Smooth muscle cell (in vitro differentiated cells): ENCODE data around the gene TPRX1. TPM values are rescaled to one million over a fixed set of nuclear protein-coding genes. Genes with fewer than 3 reads are reported as not detected.

Experiments
- DNase-seq: peaks from one replicate; lab custom pipeline; 2025; ENCODE audit not compliant: unreplicated experiment; lab: John Stamatoyannopoulos, UW
- H2AFZ ChIP-seq: fragments of 200-600 bp; sonication (generic); 2 replicates; pipeline ENCODE4 v1.6.0; 2016; ENCODE audit warnings: antibody characterized with exemption, low read depth, mild to moderate bottlenecking
- H3F3A ChIP-seq: fragments of 200-600 bp; sonication (generic); 2 replicates; pipeline ENCODE4 v1.6.0; 2017; ENCODE audit warnings: antibody characterized with exemption, low read depth
- H3K27ac ChIP-seq: fragments of 200-600 bp; sonication (generic); 2 replicates; pipeline ENCODE4 v1.5.1; 2016; ENCODE audit warnings: low read depth, mild to moderate bottlenecking
- H3K27me3 ChIP-seq: fragments of 200-600 bp; sonication (generic); 2 replicates; pipeline ENCODE4 v1.6.1; 2016; ENCODE audit warnings: low read depth, mild to moderate bottlenecking
- H3K36me3 ChIP-seq: fragments of 200-600 bp; sonication (generic); 2 replicates; pipeline ENCODE4 v1.5.1; 2016; ENCODE audit warnings: low read depth
- H3K4me1 ChIP-seq: fragments of 200-600 bp; sonication (generic); 2 replicates; pipeline ENCODE4 v1.5.1; 2016; ENCODE audit warnings: low read depth
- H3K4me2 ChIP-seq: fragments of 200-600 bp; sonication (generic); 2 replicates; pipeline ENCODE4 v1.6.0; 2016; ENCODE audit warnings: mild to moderate bottlenecking
- H3K4me3 ChIP-seq: fragments of 200-600 bp; sonication (generic); 2 replicates; pipeline ENCODE4 v1.5.1; 2016; ENCODE audit warnings: mild to moderate bottlenecking
- H3K79me2 ChIP-seq: fragments of 200-600 bp; sonication (generic); 2 replicates; pipeline ENCODE4 v1.6.0; 2016; ENCODE audit warnings: low read depth, mild to moderate bottlenecking
- H3K9ac ChIP-seq: fragments of 200-600 bp; sonication (generic); 2 replicates; pipeline ENCODE4 v1.6.0; 2016; ENCODE audit warnings: low read depth
- H3K9me3 ChIP-seq: fragments of 200-600 bp; sonication (generic); replicated peaks from 2 replicates; pipeline ENCODE4 v1.5.1; 2016; ENCODE audit warnings: low read depth
- H4K20me1 ChIP-seq: fragments of 200-600 bp; sonication (generic); 2 replicates; pipeline ENCODE4 v1.6.0; 2016; ENCODE audit warnings: low read depth
- WGBS: methylation state at CpG from one replicate; pipeline ENCODE4 v1.1.7; 2016; ENCODE audit warnings: low lambda C conversion rate; 5-methylcytosine and 5-hydroxymethylcytosine counted together
- polyA plus RNA-seq: library from polyadenylated mRNA; unstranded; fragments of >200 nt; fragmentation: Nextera tagmentation; extraction: Ambion mirVana; gene quantifications from 2 replicates; pipeline ENCODE4 v1.2.1, GENCODE V29; 2016
- total RNA-seq: library from RNA; depleted of rRNA; stranded (reverse); fragments of >200 nt; gene quantifications from 2 replicates; pipeline ENCODE4 v1.2.3, GENCODE V29; 2014
- TF ChIP-seq, protein P1 (sequence below): fragments of 200-600 bp; sonication (generic); IDR thresholded peaks from 2 replicates; pipeline ENCODE4 v1.5.1; 2017; ENCODE audit warnings: borderline replicate concordance, mild to moderate bottlenecking, antibody characterized with exemption; ENCODE audit not compliant: insufficient read depth, poor library complexity, severe bottlenecking

The TPRX1 gene
- total and polyA plus RNA-seq, 2 experiments from 2014 or later, result not detected

DNA sequence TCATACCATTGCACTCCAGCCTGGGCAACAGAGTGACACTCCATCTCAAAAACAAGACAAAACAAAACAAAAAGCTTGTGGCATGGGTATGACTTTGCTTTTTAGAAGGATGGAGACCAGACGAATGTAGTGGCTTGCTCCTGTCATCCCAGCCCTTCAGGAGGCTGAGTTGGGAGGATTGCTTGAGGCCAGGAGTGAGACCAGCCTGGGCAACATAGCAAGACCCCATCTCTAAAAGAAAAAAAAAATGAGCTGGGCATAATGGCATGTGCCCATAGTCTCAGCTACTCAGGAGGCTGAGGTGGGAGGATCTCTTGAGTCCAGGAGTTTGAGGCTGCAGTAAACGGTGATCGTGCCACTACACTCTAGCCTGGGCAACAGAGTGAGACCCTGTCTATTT is 42.2 kb downstream of the TPRX1 start:
- H3K9me3 ChIP-seq, result no peaks in the 10 kb centered on the region
- H3K4me3 ChIP-seq, result no peak overlapping the region
- TF ChIP-seq, protein P1, sequence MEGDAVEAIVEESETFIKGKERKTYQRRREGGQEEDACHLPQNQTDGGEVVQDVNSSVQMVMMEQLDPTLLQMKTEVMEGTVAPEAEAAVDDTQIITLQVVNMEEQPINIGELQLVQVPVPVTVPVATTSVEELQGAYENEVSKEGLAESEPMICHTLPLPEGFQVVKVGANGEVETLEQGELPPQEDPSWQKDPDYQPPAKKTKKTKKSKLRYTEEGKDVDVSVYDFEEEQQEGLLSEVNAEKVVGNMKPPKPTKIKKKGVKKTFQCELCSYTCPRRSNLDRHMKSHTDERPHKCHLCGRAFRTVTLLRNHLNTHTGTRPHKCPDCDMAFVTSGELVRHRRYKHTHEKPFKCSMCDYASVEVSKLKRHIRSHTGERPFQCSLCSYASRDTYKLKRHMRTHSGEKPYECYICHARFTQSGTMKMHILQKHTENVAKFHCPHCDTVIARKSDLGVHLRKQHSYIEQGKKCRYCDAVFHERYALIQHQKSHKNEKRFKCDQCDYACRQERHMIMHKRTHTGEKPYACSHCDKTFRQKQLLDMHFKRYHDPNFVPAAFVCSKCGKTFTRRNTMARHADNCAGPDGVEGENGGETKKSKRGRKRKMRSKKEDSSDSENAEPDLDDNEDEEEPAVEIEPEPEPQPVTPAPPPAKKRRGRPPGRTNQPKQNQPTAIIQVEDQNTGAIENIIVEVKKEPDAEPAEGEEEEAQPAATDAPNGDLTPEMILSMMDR, result no peak
- H3K4me1 ChIP-seq, result no peaks in the 10 kb centered on the region
- H3K79me2 ChIP-seq, result no peaks in the 10 kb centered on the region
- WGBS, result 82% methylated on average over 3 of the region's 3 CpGs
- no peak overlapping the region for H2AFZ ChIP-seq
- H3K27me3 ChIP-seq, result no peaks in the 10 kb centered on the region
- H4K20me1 ChIP-seq, result peaks cover 5% of the 10 kb centered on the region
- no peak overlapping the region for H3K4me2 ChIP-seq
- peaks cover 5% of the 10 kb centered on the region for H3F3A ChIP-seq
- H3K9ac ChIP-seq, result no peak overlapping the region
- H3K36me3 ChIP-seq, result peaks cover 3% of the 10 kb centered on the region
- DNase-seq, result no peak
- H3K27ac ChIP-seq, result no peak overlapping the region

DNA sequence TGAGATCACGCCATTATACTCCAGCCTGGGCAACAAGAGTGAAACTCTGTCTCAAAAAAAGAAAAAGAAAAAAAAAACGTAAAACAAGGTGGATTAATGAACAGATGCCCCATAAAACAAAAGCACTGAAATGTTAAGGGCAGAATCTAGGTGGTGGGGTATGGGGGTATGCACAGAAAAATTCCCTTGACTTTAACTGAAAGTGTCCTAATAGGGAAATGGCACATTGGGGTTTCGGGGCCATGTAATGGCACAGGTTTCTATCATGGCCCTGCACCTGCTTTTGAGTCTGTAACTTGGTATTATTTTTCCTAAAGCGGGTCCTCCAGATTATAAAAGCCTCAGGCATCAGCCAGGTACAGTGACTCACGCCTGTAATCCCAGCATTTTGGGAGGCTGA is 42.8 kb downstream of the TPRX1 start:
- TF ChIP-seq, protein P1, result no peak
- Histone ChIP-seq H3K4me2 (no peak overlapping the region), H2AFZ (no peak overlapping the region), H4K20me1 (peaks cover 5% of the 10 kb centered on the region), H3K27me3 (no peaks in the 10 kb centered on the region), H3K36me3 (peaks cover 3% of the 10 kb centered on the region), H3K9ac (no peak overlapping the region), H3F3A (peaks cover 5% of the 10 kb centered on the region), H3K79me2 (no peaks in the 10 kb centered on the region), H3K9me3 (no peaks in the 10 kb centered on the region), H3K4me1 (no peaks in the 10 kb centered on the region), H3K27ac (no peak overlapping the region), H3K4me3 (no peak overlapping the region)
- no peak for DNase-seq
- 89% methylated on average over 5 of the region's 5 CpGs for WGBS

DNA sequence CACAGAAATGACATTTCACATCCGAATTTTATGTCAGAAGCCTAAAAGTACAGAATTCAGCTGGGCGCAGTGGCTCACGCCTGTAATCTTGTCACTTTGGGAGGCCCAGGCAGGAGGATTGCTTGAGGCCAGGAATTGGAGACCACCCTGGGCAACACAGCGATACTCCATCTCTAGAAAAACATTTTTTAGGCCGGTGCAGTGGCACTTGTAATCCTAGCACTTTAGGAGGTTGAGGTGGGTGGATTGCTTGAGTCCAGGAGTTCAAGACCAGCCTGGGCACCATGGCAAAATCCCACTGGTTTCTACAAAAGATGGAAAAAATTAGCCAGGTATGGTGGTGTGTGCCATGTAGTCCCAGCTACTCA is 43.7 kb downstream of the TPRX1 start:
- peaks cover 3% of the 10 kb centered on the region for H3K36me3 ChIP-seq
- no peak overlapping the region for H3K9ac ChIP-seq
- 83% methylated on average over 5 of the region's 5 CpGs for WGBS
- no peaks in the 10 kb centered on the region for H3K9me3 ChIP-seq
- no peaks in the 10 kb centered on the region for H3K79me2 ChIP-seq
- H3K27me3 ChIP-seq, result no peaks in the 10 kb centered on the region
- no peak overlapping the region for H2AFZ ChIP-seq
- TF ChIP-seq, protein P1, result no peak
- H3K27ac ChIP-seq, result no peak overlapping the region
- H4K20me1 ChIP-seq, result peaks cover 5% of the 10 kb centered on the region
- no peak overlapping the region for H3K4me2 ChIP-seq
- no peak overlapping the region for H3K4me3 ChIP-seq
- peaks cover 5% of the 10 kb centered on the region for H3F3A ChIP-seq
- no peaks in the 10 kb centered on the region for H3K4me1 ChIP-seq
- no peak for DNase-seq

DNA sequence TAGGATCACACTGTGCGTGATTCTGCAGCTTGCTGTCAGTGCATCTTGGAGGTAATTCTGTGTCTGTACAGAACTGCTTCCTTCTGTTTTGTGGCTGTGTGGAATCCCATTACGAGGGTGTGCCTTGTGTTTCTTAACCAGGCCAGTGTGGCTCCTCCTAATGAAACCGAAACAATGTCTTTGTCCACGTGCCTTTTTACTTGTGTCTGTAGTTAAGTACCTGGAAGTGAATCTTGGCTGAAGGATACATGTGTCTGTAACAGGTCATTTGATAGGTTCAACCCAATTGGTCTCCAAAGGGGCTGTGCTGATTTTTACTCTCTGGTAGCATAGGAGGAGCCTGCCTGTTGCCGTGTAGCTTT is 45.9 kb downstream of the TPRX1 start:
- Histone ChIP-seq H3K27ac (no peak overlapping the region), H3K79me2 (no peaks in the 10 kb centered on the region), H3K36me3 (peaks cover 3% of the 10 kb centered on the region), H3K4me3 (no peak overlapping the region), H4K20me1 (peaks cover 11% of the 10 kb centered on the region), H3K4me1 (no peaks in the 10 kb centered on the region), H3F3A (no peaks in the 10 kb centered on the region), H3K27me3 (no peaks in the 10 kb centered on the region), H3K4me2 (no peak overlapping the region), H3K9me3 (no peaks in the 10 kb centered on the region), H2AFZ (no peak overlapping the region), H3K9ac (no peak overlapping the region)
- TF ChIP-seq, protein P1, result no peak
- no peak for DNase-seq
- WGBS, result over 99% methylated on average over 5 of the region's 5 CpGs
